Breast epithelium (tissue), 4 donors: Measurements from ENCODE around the gene CYB5R3. TPM values are rescaled to one million over a fixed set of nuclear protein-coding genes. Genes with fewer than 3 reads are reported as not detected.

ENCODE experiments used
- DNase-seq, 2 donors: peaks; one replicate each; pipeline ENCODE4 v3.0.0-alpha.2; 2019; ENCODE audit warnings: low spot score in 2 of 2
- H3K27ac ChIP-seq, 2 donors: fragments of 200-600 bp; sonication (generic) in 1 of 2; one replicate each; pipeline ENCODE4 v1.5.1; 2016 to 2019; ENCODE audit warnings: mild to moderate bottlenecking in 1 of 2
- H3K27me3 ChIP-seq, 2 donors: fragments of 200-600 bp; sonication (generic) in 1 of 2; one replicate each; pipeline versions ENCODE4 v1.5.1 to v1.6.0; 2017 to 2019; ENCODE audit warnings: control low read depth in 1 of 2, mild to moderate bottlenecking in 1 of 2
- H3K36me3 ChIP-seq: fragments of 200-600 bp; one replicate; pipeline ENCODE4 v1.5.1; 2019
- H3K4me1 ChIP-seq, 2 donors: fragments of 200-600 bp; sonication (generic); one replicate each; pipeline ENCODE4 v1.5.1; 2016 to 2019; ENCODE audit warnings: control low read depth in 1 of 2
- H3K4me3 ChIP-seq, 3 donors: fragments of 200-600 bp; sonication (generic); 1 replicate in 2 of 3; 2 replicates in 1 of 3; pipeline ENCODE4 v1.5.1; 2016 to 2019; ENCODE audit warnings: mild to moderate bottlenecking in 3 of 3, moderate library complexity in 2 of 3
- H3K9me3 ChIP-seq, 2 donors: fragments of 200-600 bp; sonication (generic) in 1 of 2; one replicate each; pipeline ENCODE4 v1.5.1; 2016 to 2019; ENCODE audit warnings: control low read depth in 1 of 2
- POLR2A ChIP-seq: fragments of 450-650 bp; IDR thresholded peaks from one replicate; pipeline ENCODE4 v1.6.1; 2016; ENCODE audit warnings: antibody characterized with exemption, mild to moderate bottlenecking, moderate library complexity
- POLR2AphosphoS5 ChIP-seq, 3 donors: sonication (generic); formaldehyde crosslinking; IDR thresholded peaks; one replicate each; pipeline ENCODE4 v1.6.1; 2017; ENCODE audit warnings: antibody characterized with exemption in 3 of 3
- intact Hi-C: fragments of 100-400 bp; cut with DNase I; formaldehyde crosslinking; loops from one replicate; pipeline ENCODE4 v1.15.1; 2023; ENCODE audit warnings: low total_unique reads
- total RNA-seq, 3 donors: library from RNA; depleted of rRNA; stranded (reverse); fragments of >200 nt; gene quantifications; one replicate each; pipeline ENCODE4 v1.1.0, GENCODE V29; 2016
- TF ChIP-seq, protein P1 (sequence below), 3 donors: fragments of 450-650 bp; IDR thresholded peaks; one replicate each; pipeline ENCODE4 v1.5.1; 2016 to 2017; ENCODE audit warnings: antibody characterized with exemption in 3 of 3, mild to moderate bottlenecking in 3 of 3, moderate library complexity in 3 of 3

The CYB5R3 gene
- total RNA-seq, 3 donors from 2014 or later: 56.5 to 248 (median 87.5) TPM

GRCh38 chr22:42604403-42604802 is 44.8 kb downstream of the CYB5R3 start:
- intact Hi-C loops: no loop called here
- TF ChIP-seq POLR2AphosphoS5 (IDR thresholded peaks at IDR 0.05) (no peak), POLR2A (no peak)
- TF ChIP-seq, protein P1, sequence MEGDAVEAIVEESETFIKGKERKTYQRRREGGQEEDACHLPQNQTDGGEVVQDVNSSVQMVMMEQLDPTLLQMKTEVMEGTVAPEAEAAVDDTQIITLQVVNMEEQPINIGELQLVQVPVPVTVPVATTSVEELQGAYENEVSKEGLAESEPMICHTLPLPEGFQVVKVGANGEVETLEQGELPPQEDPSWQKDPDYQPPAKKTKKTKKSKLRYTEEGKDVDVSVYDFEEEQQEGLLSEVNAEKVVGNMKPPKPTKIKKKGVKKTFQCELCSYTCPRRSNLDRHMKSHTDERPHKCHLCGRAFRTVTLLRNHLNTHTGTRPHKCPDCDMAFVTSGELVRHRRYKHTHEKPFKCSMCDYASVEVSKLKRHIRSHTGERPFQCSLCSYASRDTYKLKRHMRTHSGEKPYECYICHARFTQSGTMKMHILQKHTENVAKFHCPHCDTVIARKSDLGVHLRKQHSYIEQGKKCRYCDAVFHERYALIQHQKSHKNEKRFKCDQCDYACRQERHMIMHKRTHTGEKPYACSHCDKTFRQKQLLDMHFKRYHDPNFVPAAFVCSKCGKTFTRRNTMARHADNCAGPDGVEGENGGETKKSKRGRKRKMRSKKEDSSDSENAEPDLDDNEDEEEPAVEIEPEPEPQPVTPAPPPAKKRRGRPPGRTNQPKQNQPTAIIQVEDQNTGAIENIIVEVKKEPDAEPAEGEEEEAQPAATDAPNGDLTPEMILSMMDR (IDR thresholded peaks at IDR 0.05): no peak
- Histone ChIP-seq H3K36me3 (no peaks in the 10 kb centered on the region), H3K4me1 (peaks cover 9 to 12% of the 10 kb centered on the region in 2 donors), H3K27me3 (no peaks in the 10 kb centered on the region), H3K4me3 (no peak overlapping the region), H3K9me3 (no peaks in the 10 kb centered on the region), H3K27ac (peak overlapping the region; percentile 66 to 86)
- peak in 1 of 2 donors; percentile 73 for DNase-seq

GRCh38 chr22:42603427-42603826 is 45.8 kb downstream of the CYB5R3 start:
- intact Hi-C loops: no loop called here
- H3K9me3 ChIP-seq: no peaks in the 10 kb centered on the region
- no peak for TF ChIP-seq POLR2A
- TF ChIP-seq POLR2AphosphoS5 (IDR thresholded peaks at IDR 0.05): no peak
- no peak overlapping the region for H3K4me3 ChIP-seq
- no peaks in the 10 kb centered on the region for H3K27me3 ChIP-seq
- DNase-seq: no peak
- H3K4me1 ChIP-seq: peaks cover 9 to 12% of the 10 kb centered on the region in 2 donors
- H3K36me3 ChIP-seq: no peaks in the 10 kb centered on the region
- peak overlapping the region in 1 of 2 donors; percentile 86 for H3K27ac ChIP-seq

DNA sequence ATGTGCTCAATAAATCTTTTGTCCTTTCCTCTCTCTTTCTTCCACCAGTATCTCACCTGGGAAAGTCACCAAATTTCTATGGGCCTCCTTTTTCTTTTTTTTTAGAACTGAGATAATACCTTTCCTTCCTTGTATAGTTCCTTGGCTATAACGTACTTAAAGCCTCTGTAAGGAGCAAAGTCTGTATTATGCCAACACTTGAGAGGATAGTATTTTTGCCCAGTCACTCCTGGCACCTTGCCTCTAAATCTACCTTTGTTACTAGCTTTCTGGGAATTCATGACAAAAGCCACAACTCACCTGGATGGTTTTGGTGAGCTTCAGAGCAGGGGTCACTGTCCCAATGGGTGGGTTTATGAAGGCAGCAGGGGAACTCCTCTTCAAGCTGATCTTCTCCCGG is 46.7 kb downstream of the CYB5R3 start:
- H3K4me3 ChIP-seq: no peak overlapping the region
- H3K27me3 ChIP-seq: no peaks in the 10 kb centered on the region
- H3K27ac ChIP-seq: peak overlapping the region; percentile 64 to 86
- H3K9me3 ChIP-seq: no peaks in the 10 kb centered on the region
- H3K36me3 ChIP-seq: no peaks in the 10 kb centered on the region
- intact Hi-C loops: no loop called here
- TF ChIP-seq POLR2A (no peak), POLR2AphosphoS5 (IDR thresholded peaks at IDR 0.05) (no peak)
- TF ChIP-seq, protein P1 (IDR thresholded peaks at IDR 0.05): no peak
- DNase-seq: no peak
- peaks cover 9 to 12% of the 10 kb centered on the region in 2 donors for H3K4me1 ChIP-seq

- H3K27me3 ChIP-seq: no peaks in the 10 kb centered on the region
- no peak overlapping the region for H3K4me3 ChIP-seq
- no peak for DNase-seq
- intact Hi-C loops: no loop called here
- peak overlapping the region; percentile 49 to 86 for H3K27ac ChIP-seq
- H3K4me1 ChIP-seq: peaks cover 9 to 12% of the 10 kb centered on the region in 2 donors
- no peaks in the 10 kb centered on the region for H3K36me3 ChIP-seq
- TF ChIP-seq POLR2AphosphoS5 (IDR thresholded peaks at IDR 0.05) (no peak), POLR2A (no peak)
- TF ChIP-seq, protein P1 (IDR thresholded peaks at IDR 0.05): no peak
- no peaks in the 10 kb centered on the region for H3K9me3 ChIP-seq
Measured at GRCh38 chr22:42601879-42602465, 47.2 kb downstream of the CYB5R3 start.

- Histone ChIP-seq H3K36me3 (peaks cover 3% of the 10 kb centered on the region), H3K27ac (no peak overlapping the region), H3K4me1 (peaks cover 0 to 2% of the 10 kb centered on the region in 2 donors), H3K27me3 (no peaks in the 10 kb centered on the region), H3K9me3 (no peaks in the 10 kb centered on the region), H3K4me3 (no peak overlapping the region)
- intact Hi-C loops: no loop called here
- DNase-seq: no peak
- TF ChIP-seq POLR2AphosphoS5 (IDR thresholded peaks at IDR 0.05): no peak
- TF ChIP-seq, protein P1 (IDR thresholded peaks at IDR 0.05): no peak
- no peak for TF ChIP-seq POLR2A
Measured at GRCh38 chr22:42596863-42597530, 52.2 kb downstream of the CYB5R3 start.
